DND-41 (cell line): ENCODE data around the gene SIL1.

Source experiments
- ATAC-seq: fragments of 200-7000 bp; cut with Tn5 transposase; 3 replicates; pipeline ENCODE4 v1.9.1; 2021; ENCODE audit warnings: low read depth; ENCODE audit not compliant: insufficient read depth
- DNase-seq: peaks from one replicate; pipeline ENCODE4 v3.0.0-alpha.2; 2020
- H2AFZ ChIP-seq: 2 replicates; pipeline ENCODE4 v1.6.0; 2012; ENCODE audit warnings: low read depth, low read length
- H3K27ac ChIP-seq: 2 replicates; pipeline ENCODE4 v1.5.1; 2012; ENCODE audit warnings: low read length, inconsistent platforms
- H3K27me3 ChIP-seq: fragments of 200-600 bp; sonication (generic); 2 replicates; pipeline ENCODE4 v1.6.0; 2012; ENCODE audit warnings: low read length, mild to moderate bottlenecking, inconsistent platforms; ENCODE audit not compliant: insufficient read depth, poor library complexity
- H3K36me3 ChIP-seq: 2 replicates; pipeline ENCODE4 v1.5.1; 2012; ENCODE audit warnings: low read length, inconsistent platforms; ENCODE audit not compliant: insufficient read depth
- H3K4me1 ChIP-seq: 2 replicates; pipeline ENCODE4 v1.5.1; 2012; ENCODE audit warnings: mild to moderate bottlenecking, low read length; ENCODE audit not compliant: insufficient read depth
- H3K4me2 ChIP-seq: 2 replicates; pipeline ENCODE4 v1.6.0; 2012; ENCODE audit warnings: mild to moderate bottlenecking, moderate library complexity, low read length, inconsistent platforms; ENCODE audit not compliant: insufficient read depth
- H3K4me3 ChIP-seq, 2 experiments: fragments of 200-600 bp in 1 of 2; shearing (Covaris generic) in 1 of 2; 2 replicates each; pipeline ENCODE4 v1.5.1; 2012 to 2016; ENCODE audit warnings: inconsistent platforms in 2 of 2, low read length in 2 of 2, mild to moderate bottlenecking in 2 of 2, low read depth in 1 of 2, moderate library complexity in 1 of 2
- H3K79me2 ChIP-seq: 2 replicates; pipeline ENCODE4 v1.6.0; 2012; ENCODE audit warnings: low read length, inconsistent platforms; ENCODE audit not compliant: insufficient read depth
- H3K9ac ChIP-seq: 2 replicates; pipeline ENCODE4 v1.6.0; 2012; ENCODE audit warnings: low read depth, mild to moderate bottlenecking, inconsistent platforms, low read length, moderate library complexity
- H3K9me3 ChIP-seq: 2 replicates; pipeline ENCODE4 v1.5.1; 2012; ENCODE audit warnings: low read length, moderate library complexity, mild to moderate bottlenecking, inconsistent platforms; ENCODE audit not compliant: insufficient read depth, severe bottlenecking
- H4K20me1 ChIP-seq: 2 replicates; pipeline ENCODE4 v1.6.0; 2012; ENCODE audit warnings: low read length; ENCODE audit not compliant: insufficient read depth
- EZH2 ChIP-seq: IDR thresholded peaks from 3 replicates; pipeline ENCODE4 v1.6.1; 2012; ENCODE audit warnings: borderline replicate concordance, low read depth, mild to moderate bottlenecking, moderate library complexity, low read length, inconsistent platforms; ENCODE audit not compliant: severe bottlenecking
- TF ChIP-seq, protein P1 (sequence below): IDR thresholded peaks from 2 replicates; pipeline ENCODE4 v1.5.1; 2012; ENCODE audit warnings: borderline replicate concordance, low read length, moderate library complexity, mild to moderate bottlenecking; ENCODE audit not compliant: poor library complexity, severe bottlenecking; ENCODE audit errors: extremely low read depth

SIL1 gene

DNA sequence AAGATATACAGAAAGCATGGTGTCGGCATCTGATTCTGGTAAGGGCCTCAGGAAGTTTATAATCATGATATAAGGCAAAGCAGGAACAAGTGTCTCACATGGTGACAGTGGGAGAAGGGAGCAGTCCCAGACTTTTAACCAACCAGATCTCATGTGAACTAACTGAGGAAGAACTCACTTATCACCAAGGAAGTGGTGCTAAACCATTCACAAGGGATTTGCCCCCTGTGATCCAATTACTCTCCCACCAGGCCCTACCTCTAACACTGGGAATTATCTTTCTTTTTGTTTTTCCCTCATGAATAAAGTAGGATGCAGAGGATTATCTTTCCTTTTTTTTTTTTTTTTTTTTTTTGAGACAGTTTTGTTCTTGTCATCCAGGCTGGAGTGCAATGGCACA lies 199.6 kb downstream of the SIL1 start:
- Histone ChIP-seq H3K36me3 (no peaks in the 10 kb centered on the region), H4K20me1 (no peaks in the 10 kb centered on the region), H3K27me3 (no peaks in the 10 kb centered on the region), H3K79me2 (no peaks in the 10 kb centered on the region), H2AFZ (no peak overlapping the region), H3K9me3 (no peaks in the 10 kb centered on the region), H3K4me1 (no peaks in the 10 kb centered on the region), H3K4me2 (no peak overlapping the region), H3K4me3 (no peak overlapping the region), H3K9ac (no peak overlapping the region), H3K27ac (no peak overlapping the region)
- no peak for TF ChIP-seq EZH2
- DNase-seq: no peak
- ATAC-seq: no peak

- Histone ChIP-seq H3K27me3 (no peaks in the 10 kb centered on the region), H3K36me3 (no peaks in the 10 kb centered on the region), H4K20me1 (no peaks in the 10 kb centered on the region), H3K9ac (no peak overlapping the region), H3K4me3 (no peak overlapping the region), H3K4me2 (no peak overlapping the region), H3K9me3 (no peaks in the 10 kb centered on the region), H3K79me2 (no peaks in the 10 kb centered on the region), H3K4me1 (no peaks in the 10 kb centered on the region), H2AFZ (no peak overlapping the region), H3K27ac (no peak overlapping the region)
- TF ChIP-seq EZH2: no peak
- TF ChIP-seq, protein P1, sequence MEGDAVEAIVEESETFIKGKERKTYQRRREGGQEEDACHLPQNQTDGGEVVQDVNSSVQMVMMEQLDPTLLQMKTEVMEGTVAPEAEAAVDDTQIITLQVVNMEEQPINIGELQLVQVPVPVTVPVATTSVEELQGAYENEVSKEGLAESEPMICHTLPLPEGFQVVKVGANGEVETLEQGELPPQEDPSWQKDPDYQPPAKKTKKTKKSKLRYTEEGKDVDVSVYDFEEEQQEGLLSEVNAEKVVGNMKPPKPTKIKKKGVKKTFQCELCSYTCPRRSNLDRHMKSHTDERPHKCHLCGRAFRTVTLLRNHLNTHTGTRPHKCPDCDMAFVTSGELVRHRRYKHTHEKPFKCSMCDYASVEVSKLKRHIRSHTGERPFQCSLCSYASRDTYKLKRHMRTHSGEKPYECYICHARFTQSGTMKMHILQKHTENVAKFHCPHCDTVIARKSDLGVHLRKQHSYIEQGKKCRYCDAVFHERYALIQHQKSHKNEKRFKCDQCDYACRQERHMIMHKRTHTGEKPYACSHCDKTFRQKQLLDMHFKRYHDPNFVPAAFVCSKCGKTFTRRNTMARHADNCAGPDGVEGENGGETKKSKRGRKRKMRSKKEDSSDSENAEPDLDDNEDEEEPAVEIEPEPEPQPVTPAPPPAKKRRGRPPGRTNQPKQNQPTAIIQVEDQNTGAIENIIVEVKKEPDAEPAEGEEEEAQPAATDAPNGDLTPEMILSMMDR: no peak
- DNase-seq (no peak), ATAC-seq (no peak)
These were observed 202.0 kb downstream of the SIL1 start for GRCh38 chr5:138996120-138996519.

DNA sequence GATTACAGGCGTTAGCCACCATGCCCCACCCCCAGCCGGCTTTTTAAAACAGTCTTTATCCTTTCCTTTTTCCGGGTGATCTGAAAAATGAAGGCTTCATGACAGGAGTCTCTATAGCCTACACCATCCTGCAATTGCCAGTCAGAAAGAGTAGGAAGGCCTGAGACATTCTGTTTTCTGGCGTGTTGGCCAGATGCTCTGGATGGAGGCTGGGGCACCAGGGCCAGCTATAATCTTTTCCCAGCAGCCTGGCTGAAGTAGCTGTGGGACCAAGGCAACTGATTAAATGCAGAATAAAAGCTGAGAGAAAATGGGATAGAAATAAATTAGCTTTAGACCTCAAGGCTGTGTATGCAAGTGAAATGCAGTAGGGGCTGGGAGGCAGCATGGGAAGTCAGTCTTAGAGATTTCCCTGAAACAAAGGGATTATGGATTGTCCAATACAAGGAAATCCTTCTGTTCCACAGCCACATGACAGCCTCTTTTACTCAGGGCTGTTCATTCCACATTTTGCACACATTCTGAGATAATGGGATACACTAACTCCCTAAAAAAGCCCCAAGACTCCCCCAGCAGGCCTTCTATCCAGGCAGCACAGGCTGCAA lies 207.1 kb downstream of the SIL1 start:
- no peak overlapping the region for H3K4me3 ChIP-seq
- H3K27me3 ChIP-seq: no peaks in the 10 kb centered on the region
- TF ChIP-seq, protein P1: no peak
- no peak for TF ChIP-seq EZH2
- no peak overlapping the region for H3K9ac ChIP-seq
- DNase-seq (no peak), ATAC-seq (no peak)
- H4K20me1 ChIP-seq: no peaks in the 10 kb centered on the region
- no peak overlapping the region for H3K4me2 ChIP-seq
- no peaks in the 10 kb centered on the region for H3K4me1 ChIP-seq
- no peak overlapping the region for H2AFZ ChIP-seq
- no peak overlapping the region for H3K27ac ChIP-seq
- no peaks in the 10 kb centered on the region for H3K79me2 ChIP-seq
- no peaks in the 10 kb centered on the region; the same call in 1 of the 2 replicates for H3K36me3 ChIP-seq
- no peaks in the 10 kb centered on the region for H3K9me3 ChIP-seq

DNA sequence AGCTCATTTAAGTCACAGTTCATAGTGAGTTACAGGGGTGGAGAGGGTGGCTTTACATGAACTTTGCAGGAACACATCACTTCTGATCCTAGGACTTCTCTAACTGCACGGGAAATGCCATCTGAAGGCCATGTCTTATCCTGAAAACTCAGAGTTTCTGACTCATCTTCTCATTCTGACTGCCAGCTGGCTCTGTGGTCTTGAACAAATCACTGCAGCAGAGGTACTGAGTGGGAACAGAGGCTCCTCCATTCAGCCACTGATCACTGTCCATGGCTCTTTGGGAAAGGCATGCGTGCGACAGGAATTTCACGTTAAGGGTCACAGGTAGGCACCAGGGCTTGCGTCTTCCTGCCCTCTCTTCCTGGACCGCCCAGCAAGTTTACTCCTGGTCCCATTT lies 208.4 kb downstream of the SIL1 start:
- Histone ChIP-seq H3K4me1 (no peaks in the 10 kb centered on the region), H3K79me2 (no peaks in the 10 kb centered on the region), H3K27me3 (no peaks in the 10 kb centered on the region), H3K9ac (no peak overlapping the region), H4K20me1 (no peaks in the 10 kb centered on the region), H3K27ac (no peak overlapping the region), H2AFZ (no peak overlapping the region), H3K9me3 (no peaks in the 10 kb centered on the region), H3K4me3 (no peak overlapping the region), H3K36me3 (no peaks in the 10 kb centered on the region; the same call in 1 of the 2 replicates), H3K4me2 (no peak overlapping the region)
- ATAC-seq: no peak
- no peak for TF ChIP-seq EZH2
- TF ChIP-seq, protein P1: no peak
- DNase-seq: no peak
